GM18502 (cell line): Measurements from ENCODE around the gene UST.
"Not testable (repeated sequence)": the region's sequence is repeated elsewhere in the genome, so short reads cannot be mapped to it uniquely, and the experiment has no call there.

Experiments used
- ATAC-seq: cut with Tn5 transposase; IDR thresholded peaks from one replicate; pipeline ENCODE4 v1.9.1; 2021; ENCODE audit warnings: mild to moderate bottlenecking; ENCODE audit not compliant: unreplicated experiment, poor library complexity

The UST gene

DNA sequence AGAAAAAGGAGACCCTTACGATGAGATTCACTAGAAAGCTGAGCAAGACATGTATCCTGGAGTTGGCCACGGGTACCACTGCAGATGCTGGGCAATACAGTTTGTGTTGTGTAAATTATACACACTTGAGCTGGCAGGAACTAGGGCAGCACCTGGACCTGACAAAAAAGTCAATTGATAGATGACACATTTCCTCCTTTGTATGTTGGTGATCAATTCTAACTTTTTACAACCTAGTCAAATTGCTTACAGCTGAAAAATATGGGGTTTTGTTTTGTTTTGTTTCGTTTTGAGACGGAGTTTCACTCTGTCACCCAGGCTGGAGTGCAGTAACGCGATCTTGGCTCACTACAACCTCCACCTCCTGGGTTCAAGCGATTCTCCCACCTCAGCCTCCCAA is 108.9 kb downstream of the UST start:
- ATAC-seq, result no peak

DNA sequence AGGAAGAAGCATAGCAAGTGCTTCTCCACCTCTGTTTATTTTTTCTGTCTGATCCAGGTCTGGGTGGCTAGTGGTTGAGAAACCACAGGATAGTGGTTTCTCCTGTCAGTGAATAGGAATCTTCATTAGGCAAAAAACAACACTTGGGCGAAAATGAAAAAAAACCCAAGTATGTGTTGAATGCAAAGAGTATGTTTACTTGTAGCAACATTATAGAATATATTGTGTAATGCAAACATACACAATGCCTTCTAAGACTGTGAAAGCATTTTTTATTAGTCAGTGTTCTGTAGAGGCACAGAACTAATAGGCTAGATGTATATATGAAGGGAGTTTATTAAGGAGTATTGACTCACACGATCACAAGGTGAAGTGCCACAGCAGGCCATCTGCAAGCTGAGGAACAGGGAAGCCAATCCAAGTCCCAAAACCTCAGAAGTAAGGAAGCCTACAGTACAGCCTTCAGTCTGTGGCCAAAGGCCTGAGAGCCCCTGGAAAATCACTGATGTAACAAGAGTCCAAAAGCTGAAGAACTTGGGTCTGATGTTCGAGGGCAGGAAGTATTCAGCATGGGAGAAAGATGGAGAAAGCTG is 111.1 kb downstream of the UST start:
- ATAC-seq, result no peak

GRCh38 chr6:148864132-148864531 is 117.3 kb downstream of the UST start:
- not testable (repeated sequence) for ATAC-seq

GRCh38 chr6:148864941-148865340 is 118.1 kb downstream of the UST start:
- ATAC-seq, result no peak

DNA sequence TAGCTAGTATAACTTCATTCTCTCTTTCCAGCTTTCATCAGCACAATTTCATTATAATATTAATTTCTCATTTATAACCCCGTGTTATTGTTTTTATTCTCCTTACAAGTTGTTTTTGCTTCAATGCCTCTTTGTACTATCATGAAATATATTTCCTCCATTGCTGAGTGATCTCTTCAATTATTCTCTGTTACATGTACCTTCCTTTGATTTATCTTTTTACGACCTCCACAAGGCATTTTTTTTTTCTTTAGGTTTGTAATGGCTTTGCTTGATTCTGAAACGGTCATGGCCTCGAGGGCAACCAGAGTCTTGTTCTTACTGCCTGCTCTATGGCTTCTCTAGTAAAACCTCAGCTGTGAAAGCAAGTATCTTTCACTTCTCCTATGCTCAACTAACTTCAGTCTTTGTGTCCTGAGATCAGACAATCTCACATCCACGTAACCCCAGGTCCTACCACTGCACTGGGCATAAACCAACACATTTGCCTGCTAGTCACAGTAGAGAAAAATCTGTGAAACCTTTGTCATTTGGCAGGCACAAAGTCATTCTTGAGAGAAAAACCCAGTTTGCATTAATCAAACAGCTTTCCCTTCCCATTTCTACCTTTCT is 119.9 kb downstream of the UST start:
- peak; percentile 100 for ATAC-seq

DNA sequence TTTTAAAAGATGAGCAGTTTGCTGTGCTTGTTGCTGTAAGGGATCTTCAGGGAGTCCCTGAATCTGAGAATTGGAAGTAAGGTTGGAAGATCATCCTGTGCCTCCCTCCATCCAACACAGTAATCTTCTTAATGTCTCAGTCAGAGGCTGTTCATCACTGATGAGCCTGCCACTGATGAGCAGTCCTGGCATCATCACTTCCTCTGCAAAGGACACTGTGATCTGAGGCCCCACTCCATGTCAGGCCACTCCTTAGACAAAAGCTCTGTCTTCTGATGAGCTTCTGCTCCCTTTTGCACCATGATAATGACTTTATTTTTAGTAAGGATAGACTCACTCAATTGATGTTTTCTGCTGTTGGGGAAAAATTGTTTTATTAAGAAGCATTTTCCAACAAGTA is 121.0 kb downstream of the UST start:
- ATAC-seq, result no peak

DNA sequence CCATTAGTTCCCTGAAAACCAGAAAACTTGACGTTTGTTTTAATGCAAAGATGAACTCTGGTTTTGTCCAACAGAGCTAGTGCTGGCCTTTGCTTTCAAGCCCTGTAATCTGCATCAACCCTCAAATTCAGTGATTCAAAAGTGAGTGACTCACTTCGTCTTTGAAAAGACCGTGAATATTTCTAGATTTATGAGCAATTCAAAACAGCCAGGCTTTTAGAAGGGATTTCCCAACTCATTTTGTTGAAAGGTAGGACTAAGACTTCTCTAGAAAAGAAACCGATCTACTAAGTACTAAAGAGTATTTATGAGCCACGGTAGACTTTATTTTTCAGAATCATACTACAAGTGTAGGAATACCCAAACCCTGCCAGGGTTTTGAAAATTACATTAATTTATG is 121.5 kb downstream of the UST start:
- no peak for ATAC-seq

- ATAC-seq, result no peak
Measured at GRCh38 chr6:148868901-148869300, 122.1 kb downstream of the UST start.

GRCh38 chr6:148869585-148869984 is 122.8 kb downstream of the UST start:
- no peak for ATAC-seq

GRCh38 chr6:148873154-148873553 is 126.3 kb downstream of the UST start:
- ATAC-seq, result no peak

- ATAC-seq, result no peak
Measured at GRCh38 chr6:148873868-148874267, 127.0 kb downstream of the UST start.

- no peak for ATAC-seq
Measured at GRCh38 chr6:148874698-148875293, 128.0 kb downstream of the UST start.

DNA sequence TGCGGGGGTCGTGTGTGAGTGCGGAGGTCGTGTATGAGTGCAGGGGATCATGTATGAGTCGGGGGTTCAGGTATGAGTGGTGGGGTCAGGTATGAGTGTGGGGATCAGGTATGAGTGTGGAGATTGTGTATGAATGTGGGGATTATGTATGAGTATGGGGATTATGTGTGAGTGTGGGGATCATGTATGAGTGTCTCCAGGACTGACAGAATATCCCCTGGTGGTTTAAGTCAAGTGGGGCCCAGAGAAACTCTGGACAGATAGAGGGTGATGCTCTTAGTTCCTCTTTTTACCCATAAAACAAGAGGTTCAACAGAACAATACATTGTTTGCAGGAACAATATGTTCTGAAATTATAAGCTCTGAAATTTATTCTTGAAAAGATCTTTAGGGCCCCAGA is 131.9 kb downstream of the UST start:
- ATAC-seq, result no peak

- ATAC-seq, result not testable (repeated sequence)
Measured at GRCh38 chr6:148880742-148881141, 133.9 kb downstream of the UST start.

GRCh38 chr6:148881593-148882311 is 134.9 kb downstream of the UST start:
- ATAC-seq, result no peak

DNA sequence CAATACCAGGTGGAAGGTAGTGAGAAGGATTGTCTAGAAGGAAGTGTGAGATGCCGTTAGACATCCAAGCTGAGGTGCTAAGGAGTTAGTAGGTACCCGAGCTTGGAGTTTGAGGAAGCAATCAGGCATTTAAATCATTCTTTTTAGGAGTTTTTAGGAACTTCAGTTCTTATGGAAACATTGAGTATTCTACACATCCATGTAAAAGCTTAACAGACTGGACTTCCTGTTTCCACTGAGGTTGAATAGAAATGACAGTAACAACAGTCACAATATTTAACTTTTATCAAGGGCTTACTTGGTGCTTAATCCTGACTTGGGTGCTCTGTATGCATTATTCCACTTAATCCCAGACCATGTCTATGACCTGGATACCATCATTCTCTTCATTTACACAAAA is 136.4 kb downstream of the UST start:
- ATAC-seq, result no peak

GRCh38 chr6:148884461-148884860 is 137.6 kb downstream of the UST start:
- ATAC-seq, result peak; percentile 90

- ATAC-seq, result no peak
Measured at GRCh38 chr6:148885136-148885865, 138.5 kb downstream of the UST start.

- no peak for ATAC-seq
Measured at GRCh38 chr6:148885925-148886845, 139.4 kb downstream of the UST start.

DNA sequence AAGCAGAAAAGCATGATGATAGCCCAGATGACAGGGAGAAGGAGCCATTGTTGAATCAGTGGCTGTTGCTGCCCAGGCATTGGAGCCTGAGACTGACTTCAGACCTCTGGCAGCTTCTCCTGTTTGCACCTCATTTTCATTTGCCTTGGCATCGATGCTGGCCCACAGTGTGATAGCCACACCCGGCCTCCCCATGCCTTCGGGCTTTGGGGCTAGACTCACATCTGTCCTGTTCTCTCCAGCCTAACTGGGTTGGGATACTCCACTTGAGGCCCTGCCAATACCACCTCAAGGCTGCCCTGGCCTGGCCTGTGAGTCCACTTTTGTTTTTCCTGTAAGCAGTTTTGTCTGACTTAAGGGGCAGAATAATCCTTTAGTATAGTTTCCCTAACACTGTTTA is 140.4 kb downstream of the UST start:
- ATAC-seq, result no peak
